ENCODE results near the gene CLEC4D.

DNA sequence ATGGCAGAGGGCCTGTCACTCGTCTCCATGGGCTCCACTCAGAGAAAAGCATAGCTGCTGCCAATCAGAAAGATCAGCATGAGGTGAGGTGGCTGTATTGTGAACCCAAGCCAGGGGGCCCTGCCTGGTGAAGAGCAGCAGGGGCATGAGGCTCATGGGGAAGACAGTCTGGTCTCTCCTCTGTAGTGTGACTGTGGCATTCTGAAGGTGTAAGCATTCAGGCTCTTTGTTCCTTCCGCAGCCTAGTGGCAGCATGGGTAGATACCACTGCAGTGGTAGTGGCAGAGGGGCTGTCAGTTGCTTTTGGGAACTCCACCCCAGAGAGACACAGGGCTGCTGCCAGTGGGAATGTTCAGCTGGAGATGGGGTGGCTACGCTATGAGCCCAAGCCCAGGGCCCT, 5.1 kb upstream of the CLEC4D start:
- TF ChIP-seq, protein P1, sequence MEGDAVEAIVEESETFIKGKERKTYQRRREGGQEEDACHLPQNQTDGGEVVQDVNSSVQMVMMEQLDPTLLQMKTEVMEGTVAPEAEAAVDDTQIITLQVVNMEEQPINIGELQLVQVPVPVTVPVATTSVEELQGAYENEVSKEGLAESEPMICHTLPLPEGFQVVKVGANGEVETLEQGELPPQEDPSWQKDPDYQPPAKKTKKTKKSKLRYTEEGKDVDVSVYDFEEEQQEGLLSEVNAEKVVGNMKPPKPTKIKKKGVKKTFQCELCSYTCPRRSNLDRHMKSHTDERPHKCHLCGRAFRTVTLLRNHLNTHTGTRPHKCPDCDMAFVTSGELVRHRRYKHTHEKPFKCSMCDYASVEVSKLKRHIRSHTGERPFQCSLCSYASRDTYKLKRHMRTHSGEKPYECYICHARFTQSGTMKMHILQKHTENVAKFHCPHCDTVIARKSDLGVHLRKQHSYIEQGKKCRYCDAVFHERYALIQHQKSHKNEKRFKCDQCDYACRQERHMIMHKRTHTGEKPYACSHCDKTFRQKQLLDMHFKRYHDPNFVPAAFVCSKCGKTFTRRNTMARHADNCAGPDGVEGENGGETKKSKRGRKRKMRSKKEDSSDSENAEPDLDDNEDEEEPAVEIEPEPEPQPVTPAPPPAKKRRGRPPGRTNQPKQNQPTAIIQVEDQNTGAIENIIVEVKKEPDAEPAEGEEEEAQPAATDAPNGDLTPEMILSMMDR (optimal IDR thresholded peaks at IDR 0.05 in 1 of 3, IDR thresholded peaks at IDR 0.05 in 1 of 3, conservative IDR thresholded peaks at IDR 0.05 in 1 of 3; ENCODE audit: extremely low read depth in 1 of 3, insufficient read depth in 2 of 3, low read length in 3 of 3) = no peak
- no peak for TF ChIP-seq EZH2 (IDR thresholded peaks at IDR 0.05; ENCODE audit: low read length)

All from keratinocyte (primary cell).